ENCODE results near the gene KIAA0319L. TPM values are rescaled to one million over a fixed set of nuclear protein-coding genes. Genes with fewer than 3 reads are reported as not detected.

KIAA0319L gene
- 68.5 and 84.0 TPM in 2 replicates for total RNA-seq (2014; rRNA removed; shearing (Covaris generic))

DNA sequence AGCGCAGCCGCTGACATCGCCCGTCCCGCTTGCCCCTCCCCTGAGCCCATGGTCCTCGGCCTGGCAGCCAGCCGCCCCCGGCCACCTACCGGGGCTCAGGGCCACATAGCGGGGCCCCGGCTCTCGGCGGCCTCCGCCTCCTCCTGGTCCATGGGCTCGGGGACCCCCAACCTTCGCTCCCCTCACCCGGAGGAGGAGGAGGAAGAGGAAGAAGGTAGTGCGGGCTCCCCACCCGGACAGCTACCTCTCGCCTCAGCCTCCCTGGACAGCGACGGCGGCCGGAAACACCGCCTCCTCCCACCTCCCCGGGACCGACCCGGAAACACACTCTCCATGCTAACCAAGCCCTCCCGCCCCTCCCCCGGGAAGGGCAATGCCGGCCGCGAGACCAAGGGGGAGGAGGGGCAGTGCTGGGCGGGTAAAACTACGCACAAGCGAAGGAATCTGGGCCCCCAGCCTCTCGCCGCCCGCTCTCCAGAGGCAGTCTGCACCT, at the start of gene KIAA0319L:
Gene KIAA0319L, minus strand, starts transcription at position 286 of the 493 bp plus-strand sequence. CDS start 2,912 bp downstream, outside the sequence.
- DNase-seq, result peak; percentile 94
- Histone ChIP-seq H3K4me3 (ENCODE audit: insufficient read depth, low read depth, low read length) (peak within 1 kb of the TSS; percentile 97), H3K36me3 (replicated peaks; ENCODE audit: control insufficient read depth, insufficient read depth, low read length) (peaks cover 16% of the 10 kb centered on the region), H3K27me3 (ENCODE audit: control insufficient read depth, insufficient read depth, low read length) (no peaks in the 10 kb centered on the region)

DNA sequence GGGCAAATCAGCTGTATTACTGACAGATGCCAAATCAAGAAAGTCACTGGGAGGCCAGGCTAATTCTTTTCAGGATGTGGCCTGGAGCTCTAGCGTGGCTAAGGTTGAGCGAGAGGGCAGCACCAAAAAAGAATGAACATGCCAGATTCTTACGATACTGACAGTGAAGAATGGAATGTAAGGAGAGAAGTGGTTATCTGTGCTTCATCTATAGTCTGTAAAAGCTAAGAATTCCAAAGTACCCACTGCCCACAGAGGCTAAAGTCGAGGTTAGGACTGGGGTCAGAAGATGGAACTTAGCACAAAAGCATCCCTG, 48.6 kb upstream of the KIAA0319L start:
- no peaks in the 10 kb centered on the region for H3K27me3 ChIP-seq (ENCODE audit: control insufficient read depth, insufficient read depth, low read length)
- peaks cover 21% of the 10 kb centered on the region for H3K36me3 ChIP-seq (replicated peaks; ENCODE audit: control insufficient read depth, insufficient read depth, low read length)
- no peak overlapping the region for H3K4me3 ChIP-seq (ENCODE audit: insufficient read depth, low read depth, low read length)
- DNase-seq, result no peak

DNA sequence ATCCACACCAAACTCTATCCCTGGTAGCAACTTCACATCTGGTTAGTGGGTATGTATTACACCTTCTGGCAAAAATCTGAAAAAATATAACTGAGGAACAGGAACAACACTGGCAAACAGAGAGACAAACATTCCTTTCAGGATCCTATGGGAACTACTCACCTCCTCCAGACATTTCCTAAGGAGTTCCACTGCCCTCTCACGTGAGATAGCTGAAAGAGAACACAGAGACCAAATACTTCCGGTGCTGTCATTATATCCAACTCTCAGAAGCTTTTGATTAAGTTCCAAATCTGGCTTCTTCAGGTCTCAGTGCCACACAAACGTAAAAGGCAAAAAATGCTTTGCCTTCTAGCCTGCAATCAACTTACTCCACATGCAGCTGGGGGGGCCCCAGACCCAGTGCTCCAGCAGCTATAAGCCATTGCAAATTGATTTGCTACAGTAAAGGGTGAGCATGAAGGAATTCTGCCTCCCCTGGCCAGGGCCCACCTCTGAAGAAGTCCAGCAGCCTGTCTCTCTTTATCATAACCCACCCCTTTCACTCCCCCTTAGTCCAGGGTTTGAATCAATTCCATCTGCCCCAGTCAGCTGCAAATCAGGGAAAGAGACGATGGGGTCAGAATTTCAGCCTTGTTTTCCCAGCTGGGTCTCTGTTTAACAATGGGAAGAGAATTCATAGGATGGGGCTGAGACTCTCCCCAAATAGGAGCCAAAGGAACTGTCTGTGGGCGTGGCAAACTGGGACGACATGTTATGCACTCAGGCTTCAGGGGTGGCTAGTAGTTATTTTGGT, 48.1 kb upstream of the KIAA0319L start:
- Histone ChIP-seq H3K27me3 (ENCODE audit: control insufficient read depth, insufficient read depth, low read length) (no peaks in the 10 kb centered on the region), H3K4me3 (ENCODE audit: insufficient read depth, low read depth, low read length) (no peak overlapping the region), H3K36me3 (replicated peaks; ENCODE audit: control insufficient read depth, insufficient read depth, low read length) (peaks cover 23% of the 10 kb centered on the region)
- no peak for DNase-seq

DNA sequence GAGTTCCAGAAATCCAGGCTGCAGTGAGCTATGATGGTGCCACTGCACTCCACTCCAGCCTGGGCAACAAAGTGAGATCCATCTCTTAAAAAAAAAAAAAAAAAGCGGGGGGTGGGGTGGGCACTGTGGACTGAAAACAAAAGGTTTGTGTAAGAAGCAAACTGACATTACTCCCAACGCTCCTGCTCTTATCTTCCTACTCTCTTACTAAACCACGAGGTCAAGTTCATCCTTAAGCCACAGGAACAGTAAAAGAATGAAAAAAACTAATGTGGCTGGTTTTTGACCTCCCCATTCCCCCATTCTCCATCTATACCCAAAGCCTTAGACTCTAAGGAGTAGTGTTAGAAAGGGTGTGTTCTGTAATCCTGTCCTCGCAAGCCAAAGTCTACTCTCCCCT, 46.7 kb upstream of the KIAA0319L start:
- Histone ChIP-seq H3K4me3 (ENCODE audit: insufficient read depth, low read depth, low read length) (no peak overlapping the region), H3K27me3 (ENCODE audit: control insufficient read depth, insufficient read depth, low read length) (no peaks in the 10 kb centered on the region), H3K36me3 (replicated peaks; ENCODE audit: control insufficient read depth, insufficient read depth, low read length) (peaks cover 19% of the 10 kb centered on the region)
- DNase-seq, result no peak

DNA sequence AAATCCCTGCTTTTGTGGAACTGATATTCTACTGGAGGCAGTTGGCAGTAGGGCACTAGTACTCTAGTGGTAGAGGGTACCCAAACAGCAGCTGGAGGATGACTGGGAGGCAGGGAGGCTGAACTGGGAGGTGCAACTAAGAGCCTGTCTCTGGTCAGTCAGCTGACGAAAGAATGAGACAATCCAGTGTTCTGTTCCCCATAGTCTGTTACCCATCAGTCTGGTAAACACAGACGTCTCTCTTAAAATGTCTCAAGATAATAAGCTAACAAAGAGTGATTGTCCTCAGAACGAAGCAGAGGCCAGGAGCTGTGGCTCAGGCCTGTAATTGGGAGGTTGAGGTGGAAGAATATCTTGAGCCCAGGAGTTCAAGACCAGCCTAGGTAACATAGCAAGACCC, 46.3 kb upstream of the KIAA0319L start:
- Histone ChIP-seq H3K4me3 (ENCODE audit: insufficient read depth, low read depth, low read length) (no peak overlapping the region), H3K27me3 (ENCODE audit: control insufficient read depth, insufficient read depth, low read length) (no peaks in the 10 kb centered on the region), H3K36me3 (replicated peaks; ENCODE audit: control insufficient read depth, insufficient read depth, low read length) (peaks cover 19% of the 10 kb centered on the region)
- no peak for DNase-seq

DNA sequence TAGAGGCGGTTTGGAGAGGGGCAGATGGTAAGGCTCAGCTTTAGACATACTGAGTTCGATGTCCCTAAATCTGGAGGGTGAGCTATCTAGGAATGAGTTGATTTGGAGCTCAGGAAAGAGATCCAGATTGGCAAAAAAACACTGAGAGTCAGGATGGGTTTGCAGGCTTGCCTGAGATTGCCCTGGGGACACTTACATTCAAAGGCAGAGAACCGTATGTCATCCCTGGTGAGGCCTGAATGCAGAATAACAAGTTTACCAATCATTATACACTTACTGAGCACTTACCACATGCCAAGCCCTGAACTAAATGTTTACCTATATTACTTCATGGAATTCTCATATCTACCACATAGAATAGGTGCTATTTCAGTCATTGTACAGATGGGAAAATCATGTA, 43.4 kb upstream of the KIAA0319L start:
- Histone ChIP-seq H3K27me3 (ENCODE audit: control insufficient read depth, insufficient read depth, low read length) (no peaks in the 10 kb centered on the region), H3K36me3 (replicated peaks; ENCODE audit: control insufficient read depth, insufficient read depth, low read length) (peaks cover 19% of the 10 kb centered on the region), H3K4me3 (ENCODE audit: insufficient read depth, low read depth, low read length) (no peak overlapping the region)
- DNase-seq, result no peak

DNA sequence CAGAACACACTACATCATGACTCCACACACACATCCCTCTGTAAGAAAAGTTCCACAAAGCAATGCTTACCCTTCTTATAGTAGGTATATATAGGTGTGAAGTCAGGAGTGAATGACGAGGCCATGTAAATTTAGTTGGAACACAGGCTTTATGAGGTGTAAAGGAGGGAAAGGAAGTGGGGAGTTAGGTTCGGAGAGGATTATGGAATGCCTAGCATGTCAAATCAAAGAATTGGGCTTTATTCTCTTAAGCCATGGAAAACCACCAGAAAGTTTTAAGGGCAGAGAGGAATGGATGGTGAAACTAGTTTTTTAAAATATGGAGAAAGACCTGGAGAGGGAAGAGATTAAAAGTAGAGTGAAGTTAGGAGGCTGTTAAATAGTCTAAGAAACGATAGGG, 42.2 kb upstream of the KIAA0319L start:
- peaks cover 12% of the 10 kb centered on the region for H3K36me3 ChIP-seq (replicated peaks; ENCODE audit: control insufficient read depth, insufficient read depth, low read length)

DNA sequence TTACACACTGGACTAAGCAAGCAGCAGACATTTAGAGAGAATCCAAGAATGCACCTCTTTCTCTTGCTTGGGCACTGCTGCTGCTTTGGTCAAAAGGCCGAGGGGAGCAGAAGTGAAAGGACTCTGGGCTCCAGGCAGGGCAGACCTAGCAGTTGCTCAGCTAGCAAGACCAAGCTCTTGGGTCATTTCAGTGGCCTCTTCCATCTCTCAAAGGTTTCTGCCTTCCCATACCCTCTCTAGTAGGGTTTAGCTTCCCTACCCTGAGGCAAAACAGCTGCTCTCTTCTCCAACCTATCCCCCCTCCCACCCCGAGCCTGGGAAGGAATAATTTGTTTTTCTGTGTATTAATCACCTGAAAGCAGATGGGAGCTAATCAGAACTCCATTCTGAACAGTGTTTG, 41.7 kb upstream of the KIAA0319L start:
- no peak for DNase-seq
- Histone ChIP-seq H3K36me3 (replicated peaks; ENCODE audit: control insufficient read depth, insufficient read depth, low read length) (peaks cover 10% of the 10 kb centered on the region), H3K27me3 (ENCODE audit: control insufficient read depth, insufficient read depth, low read length) (no peaks in the 10 kb centered on the region), H3K4me3 (ENCODE audit: insufficient read depth, low read depth, low read length) (no peak overlapping the region)

More for the DNA sequence above, 42.2 kb upstream of the KIAA0319L start:
- no peak overlapping the region for H3K4me3 ChIP-seq (ENCODE audit: insufficient read depth, low read depth, low read length)
- H3K27me3 ChIP-seq (ENCODE audit: control insufficient read depth, insufficient read depth, low read length), result no peaks in the 10 kb centered on the region
- DNase-seq, result no peak

DNA sequence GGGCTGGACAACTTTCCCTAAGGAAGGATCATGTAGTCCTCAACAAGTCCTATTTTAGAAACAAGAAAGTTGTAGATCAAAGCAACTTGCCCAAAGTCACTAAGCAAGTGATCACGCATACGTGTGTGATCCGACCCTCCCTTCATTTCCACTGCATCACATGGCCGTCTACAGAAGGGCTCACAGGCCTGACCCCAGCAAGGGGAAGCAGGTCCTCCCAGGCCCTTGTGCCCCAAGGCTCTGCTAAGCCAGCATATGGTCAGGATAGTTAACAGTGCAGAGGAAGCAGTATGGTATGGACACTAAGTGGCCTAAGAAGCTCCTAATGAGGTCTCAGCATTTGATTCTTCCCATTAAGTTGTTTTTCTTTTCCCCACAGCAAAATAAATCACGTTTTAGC, 40.7 kb upstream of the KIAA0319L start:
- Histone ChIP-seq H3K4me3 (ENCODE audit: insufficient read depth, low read depth, low read length) (no peak overlapping the region), H3K36me3 (replicated peaks; ENCODE audit: control insufficient read depth, insufficient read depth, low read length) (peaks cover 4% of the 10 kb centered on the region; the same call in 1 of the 2 replicates), H3K27me3 (ENCODE audit: control insufficient read depth, insufficient read depth, low read length) (no peaks in the 10 kb centered on the region)
- DNase-seq, result no peak

DNA sequence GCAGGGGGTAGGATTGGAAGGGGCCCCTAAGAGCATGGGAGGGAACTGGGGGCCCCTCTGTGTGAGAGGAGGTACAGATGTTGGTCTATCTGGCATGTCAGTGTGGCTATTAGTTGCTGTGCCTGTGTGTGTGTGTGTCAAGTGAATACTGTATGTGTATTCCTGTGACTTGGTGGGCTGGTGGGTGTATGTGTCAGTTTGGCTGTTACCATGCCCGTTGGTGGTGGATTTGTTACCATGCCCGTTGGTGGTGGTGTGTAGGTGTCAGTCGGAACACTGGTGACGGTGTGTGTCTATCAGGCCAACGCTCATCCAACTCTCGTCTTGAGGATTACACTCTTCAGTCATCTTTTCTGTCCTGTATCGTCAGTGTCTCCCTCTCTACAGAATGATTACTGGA, 38.5 kb upstream of the KIAA0319L start:
- no peak for DNase-seq
- no peaks in the 10 kb centered on the region for H3K27me3 ChIP-seq (ENCODE audit: control insufficient read depth, insufficient read depth, low read length)
- H3K4me3 ChIP-seq (ENCODE audit: insufficient read depth, low read depth, low read length), result no peak overlapping the region
- H3K36me3 ChIP-seq (replicated peaks; ENCODE audit: control insufficient read depth, insufficient read depth, low read length), result peaks cover 4% of the 10 kb centered on the region; the same call in 1 of the 2 replicates

DNA sequence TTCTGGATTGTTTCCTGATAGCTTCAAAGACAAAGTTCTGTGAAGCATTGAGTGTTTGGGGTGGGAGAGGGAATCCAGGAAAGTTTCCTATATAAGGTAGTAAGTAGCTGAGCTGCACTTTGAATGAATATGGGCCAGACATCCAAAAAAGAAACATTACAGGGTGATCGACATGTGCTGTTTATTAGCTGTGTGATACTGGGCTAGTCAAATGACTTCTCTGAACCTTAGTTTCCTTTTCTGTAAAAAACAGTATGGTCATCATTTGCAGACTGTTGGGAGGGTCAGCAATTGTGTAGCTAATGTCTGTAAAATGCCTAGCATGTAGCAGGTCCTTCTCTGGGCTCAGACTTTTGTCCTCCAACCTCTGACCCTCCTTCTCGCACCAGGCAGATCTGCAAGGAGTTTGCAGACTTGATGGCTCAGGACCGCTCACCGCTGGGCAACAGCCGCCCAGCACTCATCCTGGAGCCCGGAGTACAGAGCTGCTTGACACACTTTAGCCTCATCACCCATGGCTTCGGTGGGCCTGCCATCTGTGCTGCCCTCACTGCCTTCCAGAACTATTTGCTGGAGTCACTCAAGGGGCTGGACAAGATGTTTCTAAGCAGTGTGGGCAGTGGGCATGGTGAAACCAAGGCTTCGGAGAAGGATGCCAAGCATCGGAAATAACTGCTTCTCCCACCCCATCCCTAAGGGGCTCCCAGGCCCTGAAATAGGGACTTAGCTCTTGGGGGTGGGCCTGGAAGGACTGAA, 37.0 kb upstream of the KIAA0319L start:
- no peak for DNase-seq
- H3K27me3 ChIP-seq (ENCODE audit: control insufficient read depth, insufficient read depth, low read length), result no peaks in the 10 kb centered on the region
- H3K36me3 ChIP-seq (replicated peaks; ENCODE audit: control insufficient read depth, insufficient read depth, low read length), result peaks cover 2% of the 10 kb centered on the region; the same call in 1 of the 2 replicates
- no peak overlapping the region for H3K4me3 ChIP-seq (ENCODE audit: insufficient read depth, low read depth, low read length)

DNA sequence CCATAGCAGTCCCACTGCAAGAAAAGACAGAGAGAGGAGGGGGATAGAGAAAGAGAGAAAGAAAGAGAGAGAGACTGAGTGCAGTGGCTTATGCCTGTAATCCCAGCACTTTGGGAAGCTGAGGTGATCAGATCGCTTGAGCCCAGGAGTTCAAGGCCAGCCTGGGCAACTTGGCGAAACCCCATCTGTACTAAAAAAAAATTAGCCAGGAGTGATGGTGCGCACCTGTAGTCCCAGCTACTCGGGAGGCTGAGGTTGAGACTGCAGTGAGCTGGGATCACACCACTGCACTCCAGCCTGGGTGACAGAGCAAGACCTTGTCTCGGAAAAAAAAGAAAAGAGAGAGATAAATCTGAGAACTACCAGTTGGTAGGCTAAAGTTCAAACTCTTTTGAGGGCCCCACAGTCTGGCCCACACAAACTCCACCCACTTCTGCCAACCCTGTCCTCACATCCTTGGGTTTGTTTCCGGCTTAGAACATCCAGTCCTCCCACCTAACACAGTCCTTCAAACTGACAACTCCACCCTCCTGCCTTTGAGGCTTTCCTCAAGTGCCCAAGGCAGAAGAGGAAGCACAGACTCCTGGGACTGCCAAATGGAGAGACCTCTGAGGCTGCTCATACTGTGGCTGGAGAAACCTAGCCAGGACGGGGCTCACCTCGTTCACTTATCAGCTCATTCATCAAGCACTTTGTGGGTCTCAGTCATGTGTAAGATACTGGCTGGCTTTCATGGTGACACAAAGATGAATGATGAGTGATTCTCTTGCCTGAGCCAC, 36.0 kb upstream of the KIAA0319L start:
- no peak for DNase-seq
- no peak overlapping the region for H3K4me3 ChIP-seq (ENCODE audit: insufficient read depth, low read depth, low read length)
- H3K27me3 ChIP-seq (ENCODE audit: control insufficient read depth, insufficient read depth, low read length), result no peaks in the 10 kb centered on the region
- H3K36me3 ChIP-seq (replicated peaks; ENCODE audit: control insufficient read depth, insufficient read depth, low read length), result no peaks in the 10 kb centered on the region

DNA sequence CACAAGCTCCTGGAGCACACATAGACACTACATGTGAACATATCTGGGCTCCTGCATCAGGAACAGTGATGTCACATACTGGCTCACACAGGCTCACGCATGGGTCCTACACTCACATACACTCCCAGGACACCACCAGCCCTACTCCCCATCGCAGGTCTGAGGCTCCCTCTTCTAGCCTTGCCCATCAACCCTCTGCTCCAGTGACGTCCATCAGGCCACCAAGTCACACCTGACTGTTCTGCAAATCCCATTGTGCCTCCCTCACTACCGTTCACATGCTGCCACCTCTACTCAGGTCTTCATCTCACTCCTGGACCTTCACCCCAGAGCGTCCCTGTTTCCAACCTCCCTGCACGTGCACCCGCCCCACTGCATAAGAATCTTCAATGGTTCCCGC, 34.0 kb upstream of the KIAA0319L start:
- DNase-seq, result no peak
- Histone ChIP-seq H3K27me3 (ENCODE audit: control insufficient read depth, insufficient read depth, low read length) (no peaks in the 10 kb centered on the region), H3K36me3 (replicated peaks; ENCODE audit: control insufficient read depth, insufficient read depth, low read length) (no peaks in the 10 kb centered on the region), H3K4me3 (ENCODE audit: insufficient read depth, low read depth, low read length) (no peak overlapping the region)

DNA sequence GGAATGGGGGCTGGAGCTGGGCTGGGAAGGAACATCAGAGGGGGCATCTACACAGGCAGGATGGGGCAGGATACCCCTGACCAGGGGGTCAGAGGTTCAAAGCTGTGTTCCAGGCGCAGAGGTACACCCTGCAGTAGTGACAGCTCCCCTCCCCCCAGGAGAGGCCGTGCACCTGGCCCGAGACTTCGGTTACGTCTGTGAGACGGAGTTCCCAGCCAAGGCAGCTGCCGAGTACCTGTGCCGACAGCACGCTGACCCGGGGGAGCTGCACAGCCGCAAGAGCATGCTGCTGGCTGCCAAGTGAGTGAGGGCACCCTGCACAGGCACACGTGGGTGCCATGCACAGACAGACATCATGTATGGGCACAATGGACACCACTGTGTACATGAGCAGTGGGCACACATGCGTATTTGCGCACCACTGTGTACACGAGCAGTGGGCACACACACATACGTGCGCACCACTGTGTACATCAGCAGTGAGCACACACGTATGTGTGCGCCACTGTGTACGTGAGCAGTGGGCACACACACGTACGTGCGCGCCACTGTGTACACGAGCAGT, 33.4 kb upstream of the KIAA0319L start:
- DNase-seq, result no peak
- H3K4me3 ChIP-seq (ENCODE audit: insufficient read depth, low read depth, low read length), result no peak overlapping the region
- H3K27me3 ChIP-seq (ENCODE audit: control insufficient read depth, insufficient read depth, low read length), result no peaks in the 10 kb centered on the region
- H3K36me3 ChIP-seq (replicated peaks; ENCODE audit: control insufficient read depth, insufficient read depth, low read length), result no peaks in the 10 kb centered on the region
